Measurements from ENCODE around the gene TMEM150B.

Gene TMEM150B

GRCh38 chr19:55272142-55272541 lies 53.0 kb downstream of the TMEM150B start:
- DNase-seq (ENCODE audit: low read depth), result no peak
- no peak for TF ChIP-seq CTCF (conservative IDR thresholded peaks at IDR 0.05; ENCODE audit: low read depth, low read length)
- H3K4me3 ChIP-seq (ENCODE audit: low read length), result no peak overlapping the region

- H3K4me3 ChIP-seq (ENCODE audit: low read length), result no peak overlapping the region
- no peak for TF ChIP-seq CTCF (conservative IDR thresholded peaks at IDR 0.05; ENCODE audit: low read depth, low read length)
Observed at GRCh38 chr19:55270172-55270942, 54.8 kb downstream of the TMEM150B start.

GRCh38 chr19:55269299-55269698 lies 55.8 kb downstream of the TMEM150B start:
- no peak for DNase-seq (ENCODE audit: low read depth)
- H3K4me3 ChIP-seq (ENCODE audit: low read length), result no peak overlapping the region
- TF ChIP-seq CTCF (conservative IDR thresholded peaks at IDR 0.05; ENCODE audit: low read depth, low read length), result no peak

More at GRCh38 chr19:55270172-55270942, 54.8 kb downstream of the TMEM150B start:
- no peak for DNase-seq (ENCODE audit: low read depth)

GRCh38 chr19:55266840-55267239 lies 58.3 kb downstream of the TMEM150B start:
- no peak overlapping the region for H3K4me3 ChIP-seq (ENCODE audit: low read length)
- DNase-seq (ENCODE audit: low read depth), result no peak
- no peak for TF ChIP-seq CTCF (conservative IDR thresholded peaks at IDR 0.05; ENCODE audit: low read depth, low read length)

GRCh38 chr19:55266404-55266803 lies 58.7 kb downstream of the TMEM150B start:
- TF ChIP-seq CTCF (conservative IDR thresholded peaks at IDR 0.05; ENCODE audit: low read depth, low read length), result no peak
- H3K4me3 ChIP-seq (ENCODE audit: low read length), result no peak overlapping the region
- no peak for DNase-seq (ENCODE audit: low read depth)

- no peak for DNase-seq (ENCODE audit: low read depth)
- H3K4me3 ChIP-seq (ENCODE audit: low read length), result no peak overlapping the region
- no peak for TF ChIP-seq CTCF (conservative IDR thresholded peaks at IDR 0.05; ENCODE audit: low read depth, low read length)
Observed at GRCh38 chr19:55265723-55266386, 59.3 kb downstream of the TMEM150B start.

- DNase-seq (ENCODE audit: low read depth), result no peak
- no peak overlapping the region for H3K4me3 ChIP-seq (ENCODE audit: low read length)
- no peak for TF ChIP-seq CTCF (conservative IDR thresholded peaks at IDR 0.05; ENCODE audit: low read depth, low read length)
Observed at GRCh38 chr19:55265173-55265572, 60.0 kb downstream of the TMEM150B start.
